Natural killer cell (primary cell): ENCODE data around the gene GLIS2. TPM values are rescaled to one million over a fixed set of nuclear protein-coding genes. Genes with fewer than 3 reads are reported as not detected.

Experiments used
- ATAC-seq, 3 donors: fragments of 150-1000 bp in 2 of 3; fragments of 200-7000 bp in 1 of 3; cut with Tn5 transposase; 1 replicate in 1 of 3; 2 replicates in 2 of 3; pipeline ENCODE4 v1.10.0; 2021; ENCODE audit warnings: mild to moderate bottlenecking in 2 of 3, moderate library complexity in 2 of 3
- DNase-seq, 2 donors: peaks; one replicate each; pipeline versions ENCODE4 v3.0.0 to v3.0.0-alpha.2; 2013 to 2021; ENCODE audit warnings: mixed read lengths in 1 of 2
- H3K27ac ChIP-seq: one replicate; pipeline ENCODE4 v1.5.1; 2013; ENCODE audit warnings: mild to moderate bottlenecking, low read length
- H3K27me3 ChIP-seq: one replicate; pipeline ENCODE4 v1.6.1; 2013; ENCODE audit warnings: low read length; ENCODE audit not compliant: control insufficient read depth, insufficient read depth
- H3K36me3 ChIP-seq: one replicate; pipeline ENCODE4 v1.6.1; 2013; ENCODE audit warnings: low read length; ENCODE audit not compliant: control insufficient read depth, insufficient read depth
- H3K4me1 ChIP-seq: one replicate; pipeline ENCODE4 v1.6.1; 2013; ENCODE audit warnings: low read length; ENCODE audit not compliant: control insufficient read depth, insufficient read depth
- H3K4me3 ChIP-seq: one replicate; pipeline ENCODE4 v1.5.1; 2013; ENCODE audit warnings: low read length
- H3K9me3 ChIP-seq: one replicate; pipeline ENCODE4 v1.6.1; 2013; ENCODE audit warnings: low read length; ENCODE audit not compliant: control insufficient read depth, insufficient read depth
- H3K27ac Mint-ChIP-seq, 2 donors: one replicate each; pipeline ENCODE4 v1.8.0; 2022; ENCODE audit warnings: mild to moderate bottlenecking in 2 of 2, mixed read lengths in 2 of 2, moderate library complexity in 1 of 2
- H3K27me3 Mint-ChIP-seq, 2 donors: one replicate each; pipeline ENCODE4 v1.8.0; 2022; ENCODE audit warnings: low read depth in 2 of 2, mixed read lengths in 2 of 2
- H3K36me3 Mint-ChIP-seq: one replicate; pipeline ENCODE4 v1.8.0; 2022; ENCODE audit warnings: mixed read lengths
- H3K4me1 Mint-ChIP-seq, 2 donors: one replicate each; pipeline ENCODE4 v1.8.0; 2022; ENCODE audit warnings: mixed read lengths in 2 of 2
- H3K4me3 Mint-ChIP-seq: one replicate; pipeline ENCODE4 v1.8.0; 2022; ENCODE audit warnings: mild to moderate bottlenecking, moderate library complexity, mixed read lengths
- H3K9me3 Mint-ChIP-seq, 2 donors: one replicate each; pipeline ENCODE4 v1.8.0; 2022; ENCODE audit warnings: mixed read lengths in 2 of 2
- WGBS: methylation state at CpG from one replicate; pipeline ENCODE4 v1.1.7; 2013; ENCODE audit warnings: missing lambda C conversion rate; ENCODE audit not compliant: insufficient coverage; 5-methylcytosine and 5-hydroxymethylcytosine counted together
- intact Hi-C: fragments of 100-400 bp; cut with micrococcal nuclease; formaldehyde crosslinking; loops from one replicate; pipeline ENCODE4 v1.14.2; 2022
- total RNA-seq, 4 donors: library from RNA; stranded (reverse); fragments of 120-200 nt in 1 of 4; gene quantifications; one replicate each; pipeline versions ENCODE4 v1.2.3 to v1.2.4, GENCODE V29; 2013 to 2022
- TF ChIP-seq, protein P1 (sequence below): fragments of 200-600 bp; IDR thresholded peaks from one replicate; pipeline ENCODE4 v1.8.0; 2022; ENCODE audit warnings: antibody characterized with exemption

GLIS2 gene
- total RNA-seq, 3 donors from 2014 or later (not counting 1 experiment from before 2014, with no cell fraction given), result 0.05 to 0.35 TPM; not detected in 1

- Histone ChIP-seq H3K9me3 (no peaks in the 10 kb centered on the region), H3K36me3 (peaks cover 9% of the 10 kb centered on the region), H3K27ac (no peak overlapping the region), H3K4me1 (no peaks in the 10 kb centered on the region), H3K27me3 (no peaks in the 10 kb centered on the region), H3K4me3 (no peak overlapping the region)
- TF ChIP-seq, protein P1, sequence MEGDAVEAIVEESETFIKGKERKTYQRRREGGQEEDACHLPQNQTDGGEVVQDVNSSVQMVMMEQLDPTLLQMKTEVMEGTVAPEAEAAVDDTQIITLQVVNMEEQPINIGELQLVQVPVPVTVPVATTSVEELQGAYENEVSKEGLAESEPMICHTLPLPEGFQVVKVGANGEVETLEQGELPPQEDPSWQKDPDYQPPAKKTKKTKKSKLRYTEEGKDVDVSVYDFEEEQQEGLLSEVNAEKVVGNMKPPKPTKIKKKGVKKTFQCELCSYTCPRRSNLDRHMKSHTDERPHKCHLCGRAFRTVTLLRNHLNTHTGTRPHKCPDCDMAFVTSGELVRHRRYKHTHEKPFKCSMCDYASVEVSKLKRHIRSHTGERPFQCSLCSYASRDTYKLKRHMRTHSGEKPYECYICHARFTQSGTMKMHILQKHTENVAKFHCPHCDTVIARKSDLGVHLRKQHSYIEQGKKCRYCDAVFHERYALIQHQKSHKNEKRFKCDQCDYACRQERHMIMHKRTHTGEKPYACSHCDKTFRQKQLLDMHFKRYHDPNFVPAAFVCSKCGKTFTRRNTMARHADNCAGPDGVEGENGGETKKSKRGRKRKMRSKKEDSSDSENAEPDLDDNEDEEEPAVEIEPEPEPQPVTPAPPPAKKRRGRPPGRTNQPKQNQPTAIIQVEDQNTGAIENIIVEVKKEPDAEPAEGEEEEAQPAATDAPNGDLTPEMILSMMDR, result no peak
- H3K9me3 Mint-ChIP-seq, result no peaks in the 10 kb centered on the region
- ATAC-seq, result no peak
- no peaks in the 10 kb centered on the region for H3K27me3 Mint-ChIP-seq
- H3K36me3 Mint-ChIP-seq, result no peaks in the 10 kb centered on the region
- intact Hi-C loops, result no loop called here
- H3K4me3 Mint-ChIP-seq, result no peak overlapping the region
- 93% methylated on average over 32 of the region's 32 CpGs for WGBS
- DNase-seq, result no peak
- H3K4me1 Mint-ChIP-seq, result no peaks in the 10 kb centered on the region
- no peak overlapping the region for H3K27ac Mint-ChIP-seq
These were observed 19.0 kb downstream of the GLIS2 start for GRCh38 chr16:4334724-4335495.

- no peaks in the 10 kb centered on the region for H3K27me3 ChIP-seq
- no peaks in the 10 kb centered on the region for H3K4me1 Mint-ChIP-seq
- intact Hi-C loops, result no loop called here
- H3K4me1 ChIP-seq, result no peaks in the 10 kb centered on the region
- H3K4me3 Mint-ChIP-seq, result no peak overlapping the region
- H3K4me3 ChIP-seq, result no peak overlapping the region
- no peak for DNase-seq
- ATAC-seq, result no peak
- TF ChIP-seq, protein P1, result no peak
- no peaks in the 10 kb centered on the region for H3K36me3 Mint-ChIP-seq
- no peak overlapping the region for H3K27ac Mint-ChIP-seq
- H3K27me3 Mint-ChIP-seq, result no peaks in the 10 kb centered on the region
- WGBS, result 92% methylated on average over 34 of the region's 41 CpGs
- H3K36me3 ChIP-seq, result peaks cover 22% of the 10 kb centered on the region
- no peaks in the 10 kb centered on the region for H3K9me3 ChIP-seq
- no peaks in the 10 kb centered on the region for H3K9me3 Mint-ChIP-seq
- H3K27ac ChIP-seq, result no peak overlapping the region
These were observed 21.1 kb downstream of the GLIS2 start for GRCh38 chr16:4336701-4337539.

DNA sequence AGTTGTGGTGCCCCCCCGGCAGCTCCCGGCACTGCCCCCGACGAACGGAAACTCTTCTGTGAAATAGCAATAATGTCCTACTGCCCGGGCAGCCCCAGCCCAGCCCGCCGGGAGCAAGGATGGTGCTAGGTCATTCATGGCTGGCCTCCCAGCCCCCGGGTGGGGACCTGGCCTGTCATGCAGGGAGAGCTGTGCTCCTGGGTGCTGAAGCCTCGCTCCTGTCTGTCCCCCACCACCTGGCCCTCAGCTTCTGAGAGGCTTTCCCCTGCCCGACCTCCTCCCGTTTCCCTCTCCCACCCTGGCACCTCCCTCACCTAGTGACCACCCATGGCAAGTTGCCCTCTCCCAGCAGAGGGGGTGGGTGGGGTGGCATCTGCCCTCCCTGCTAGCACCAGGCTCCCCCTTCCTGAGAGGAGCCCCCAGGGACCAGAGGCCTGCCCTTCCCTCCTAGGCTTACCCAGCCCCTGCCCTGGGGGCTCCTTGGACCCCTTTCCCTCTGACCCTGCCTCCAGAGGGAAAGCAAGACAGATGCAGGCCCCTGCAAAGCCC is 21.7 kb downstream of the GLIS2 start:
- no peaks in the 10 kb centered on the region for H3K4me1 ChIP-seq
- 95% methylated on average over 10 of the region's 12 CpGs for WGBS
- no peaks in the 10 kb centered on the region for H3K9me3 Mint-ChIP-seq
- ATAC-seq (no peak), DNase-seq (no peak)
- no peak overlapping the region for H3K27ac Mint-ChIP-seq
- H3K4me1 Mint-ChIP-seq, result no peaks in the 10 kb centered on the region
- H3K27ac ChIP-seq, result no peak overlapping the region
- H3K36me3 Mint-ChIP-seq, result no peaks in the 10 kb centered on the region
- TF ChIP-seq, protein P1, result no peak
- no peaks in the 10 kb centered on the region for H3K9me3 ChIP-seq
- H3K4me3 ChIP-seq, result no peak overlapping the region
- H3K4me3 Mint-ChIP-seq, result no peak overlapping the region
- intact Hi-C loops, result no loop called here
- H3K27me3 Mint-ChIP-seq, result no peaks in the 10 kb centered on the region
- H3K27me3 ChIP-seq, result no peaks in the 10 kb centered on the region
- H3K36me3 ChIP-seq, result peaks cover 22% of the 10 kb centered on the region
